ENCODE measurements around the gene NEK4.

DNA sequence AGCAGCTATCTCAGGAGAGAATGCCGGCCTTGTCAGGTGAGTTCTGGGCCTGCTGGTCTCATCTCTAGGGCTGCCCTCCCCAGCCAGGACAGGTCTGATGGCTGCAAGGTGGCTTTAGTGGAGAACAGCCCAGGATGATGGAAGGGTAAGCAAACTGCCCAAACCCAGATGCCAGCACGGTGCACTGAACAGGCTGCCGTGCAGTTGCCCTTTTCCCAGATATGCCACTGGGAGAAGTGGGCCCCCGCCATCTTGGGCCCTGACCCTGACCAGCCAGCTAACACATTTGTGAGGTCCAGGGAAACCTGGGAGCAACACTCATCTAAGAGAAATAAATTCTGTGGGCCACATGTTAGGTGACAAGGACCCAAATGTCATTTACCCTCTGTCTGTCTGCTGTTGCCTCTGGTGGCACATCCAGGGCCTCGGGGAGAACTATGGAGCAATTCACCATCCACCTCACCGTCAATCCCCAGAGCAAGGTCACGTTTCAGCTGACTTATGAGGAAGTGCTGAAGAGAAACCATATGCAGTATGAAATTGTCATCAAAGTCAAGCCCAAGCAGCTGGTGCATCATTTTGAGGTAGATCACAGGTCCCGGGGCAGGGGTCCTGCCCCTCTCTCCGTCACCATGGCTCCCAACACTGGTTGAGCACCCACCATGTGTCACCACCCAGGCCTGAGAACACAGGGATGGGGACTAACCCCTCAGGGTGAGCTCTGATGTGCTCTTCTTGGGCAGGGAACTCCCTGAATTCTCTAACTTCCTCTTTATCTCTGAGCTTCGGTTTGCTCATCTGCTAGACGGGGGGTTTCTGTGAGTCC, 8.5 kb upstream of the NEK4 start:
- TF ChIP-seq, protein P1, sequence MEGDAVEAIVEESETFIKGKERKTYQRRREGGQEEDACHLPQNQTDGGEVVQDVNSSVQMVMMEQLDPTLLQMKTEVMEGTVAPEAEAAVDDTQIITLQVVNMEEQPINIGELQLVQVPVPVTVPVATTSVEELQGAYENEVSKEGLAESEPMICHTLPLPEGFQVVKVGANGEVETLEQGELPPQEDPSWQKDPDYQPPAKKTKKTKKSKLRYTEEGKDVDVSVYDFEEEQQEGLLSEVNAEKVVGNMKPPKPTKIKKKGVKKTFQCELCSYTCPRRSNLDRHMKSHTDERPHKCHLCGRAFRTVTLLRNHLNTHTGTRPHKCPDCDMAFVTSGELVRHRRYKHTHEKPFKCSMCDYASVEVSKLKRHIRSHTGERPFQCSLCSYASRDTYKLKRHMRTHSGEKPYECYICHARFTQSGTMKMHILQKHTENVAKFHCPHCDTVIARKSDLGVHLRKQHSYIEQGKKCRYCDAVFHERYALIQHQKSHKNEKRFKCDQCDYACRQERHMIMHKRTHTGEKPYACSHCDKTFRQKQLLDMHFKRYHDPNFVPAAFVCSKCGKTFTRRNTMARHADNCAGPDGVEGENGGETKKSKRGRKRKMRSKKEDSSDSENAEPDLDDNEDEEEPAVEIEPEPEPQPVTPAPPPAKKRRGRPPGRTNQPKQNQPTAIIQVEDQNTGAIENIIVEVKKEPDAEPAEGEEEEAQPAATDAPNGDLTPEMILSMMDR (IDR thresholded peaks at IDR 0.05; ENCODE audit: insufficient read depth, low read depth, low read length): no peak
- TF ChIP-seq EZH2 (IDR thresholded peaks at IDR 0.05; ENCODE audit: insufficient read depth, low read length): no peak

All from astrocyte (in vitro differentiated cells and primary cell).